HG03378 (cell line): ENCODE data around the gene SLC10A1.
"Not testable (repeated sequence)": the region's sequence is repeated elsewhere in the genome, so short reads cannot be mapped to it uniquely, and the experiment has no call there.

Experiments used
- ATAC-seq: cut with Tn5 transposase; IDR thresholded peaks from one replicate; pipeline ENCODE4 v1.9.1; 2021; ENCODE audit warnings: mild to moderate bottlenecking, moderate library complexity; ENCODE audit not compliant: unreplicated experiment

SLC10A1 gene

GRCh38 chr14:69796797-69797500, at the start of gene SLC10A1:
TSS of gene SLC10A1 (minus strand) at chr14:69797241. CDS start at chr14:69797155, 86 bp downstream.
- ATAC-seq: no peak

GRCh38 chr14:69845787-69846186, 48.7 kb upstream of the SLC10A1 start:
- ATAC-seq: no peak

GRCh38 chr14:69845050-69845581, 48.1 kb upstream of the SLC10A1 start:
- no peak for ATAC-seq

- ATAC-seq: no peak
Measured at GRCh38 chr14:69844171-69844570, 47.1 kb upstream of the SLC10A1 start.

GRCh38 chr14:69842686-69843420, 45.8 kb upstream of the SLC10A1 start:
- ATAC-seq: no peak

- no peak for ATAC-seq
Measured at GRCh38 chr14:69841656-69842055, 44.6 kb upstream of the SLC10A1 start.

- no peak for ATAC-seq
Measured at GRCh38 chr14:69839661-69840060, 42.6 kb upstream of the SLC10A1 start.

GRCh38 chr14:69838881-69839416, 41.9 kb upstream of the SLC10A1 start:
- no peak for ATAC-seq

GRCh38 chr14:69828879-69829278, 31.8 kb upstream of the SLC10A1 start:
- no peak for ATAC-seq

- ATAC-seq: no peak
Measured at GRCh38 chr14:69828354-69828753, 31.3 kb upstream of the SLC10A1 start.

GRCh38 chr14:69827560-69827959, 30.5 kb upstream of the SLC10A1 start:
- ATAC-seq: no peak

GRCh38 chr14:69822456-69822855, 25.4 kb upstream of the SLC10A1 start:
- no peak for ATAC-seq

GRCh38 chr14:69820991-69821390, 23.9 kb upstream of the SLC10A1 start:
- ATAC-seq: no peak

GRCh38 chr14:69819607-69820006, 22.6 kb upstream of the SLC10A1 start:
- ATAC-seq: no peak

- peak; percentile 49 for ATAC-seq
Measured at GRCh38 chr14:69818758-69819191, 21.7 kb upstream of the SLC10A1 start.

- no peak for ATAC-seq
Measured at GRCh38 chr14:69816216-69816615, 19.2 kb upstream of the SLC10A1 start.

GRCh38 chr14:69815556-69815955, 18.5 kb upstream of the SLC10A1 start:
- ATAC-seq: no peak

- no peak for ATAC-seq
Measured at GRCh38 chr14:69814397-69814796, 17.4 kb upstream of the SLC10A1 start.

- ATAC-seq: not testable (repeated sequence)
Measured at GRCh38 chr14:69813346-69813745, 16.3 kb upstream of the SLC10A1 start.

- no peak for ATAC-seq
Measured at GRCh38 chr14:69812711-69813110, 15.7 kb upstream of the SLC10A1 start.

GRCh38 chr14:69811868-69812252, 14.8 kb upstream of the SLC10A1 start:
- no peak for ATAC-seq
